ENCODE measurements around the gene TMEM129.

TMEM129 gene

DNA sequence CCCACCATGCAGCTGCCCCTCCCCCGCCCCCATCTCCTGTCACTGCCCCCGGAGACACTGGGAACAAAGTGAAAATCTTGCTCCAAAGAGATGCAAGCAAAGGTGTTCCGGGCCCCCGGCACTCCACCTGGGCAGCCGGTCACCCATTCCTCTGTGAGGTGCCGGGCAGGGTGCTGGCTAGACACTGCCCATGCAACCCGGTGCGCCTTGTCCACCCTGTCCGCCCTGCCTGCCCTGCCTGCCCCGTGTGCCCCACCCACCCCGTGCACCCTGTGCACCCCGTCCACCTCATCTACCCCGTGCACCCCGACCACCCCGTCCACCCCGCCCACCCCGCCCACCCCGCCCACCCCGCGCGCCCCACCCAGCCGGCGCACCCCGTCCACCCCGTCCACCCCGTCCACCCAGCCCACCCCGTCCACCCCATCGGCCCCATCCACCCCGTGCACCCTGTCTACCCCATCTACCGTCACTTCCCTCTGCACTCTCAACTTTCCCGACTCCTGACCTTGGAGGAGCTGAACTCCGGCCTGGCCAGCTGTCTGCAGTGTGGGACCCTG, 40.1 kb upstream of the TMEM129 start:
- Mint-ChIP-seq H3K4me1 (ENCODE audit: low read depth) (no peaks in the 10 kb centered on the region), H3K27me3 (no peaks in the 10 kb centered on the region), H3K9me3 (ENCODE audit: low read depth) (no peaks in the 10 kb centered on the region), H3K27ac (no peak overlapping the region), H3K36me3 (no peaks in the 10 kb centered on the region), H3K4me3 (no peak overlapping the region)

DNA sequence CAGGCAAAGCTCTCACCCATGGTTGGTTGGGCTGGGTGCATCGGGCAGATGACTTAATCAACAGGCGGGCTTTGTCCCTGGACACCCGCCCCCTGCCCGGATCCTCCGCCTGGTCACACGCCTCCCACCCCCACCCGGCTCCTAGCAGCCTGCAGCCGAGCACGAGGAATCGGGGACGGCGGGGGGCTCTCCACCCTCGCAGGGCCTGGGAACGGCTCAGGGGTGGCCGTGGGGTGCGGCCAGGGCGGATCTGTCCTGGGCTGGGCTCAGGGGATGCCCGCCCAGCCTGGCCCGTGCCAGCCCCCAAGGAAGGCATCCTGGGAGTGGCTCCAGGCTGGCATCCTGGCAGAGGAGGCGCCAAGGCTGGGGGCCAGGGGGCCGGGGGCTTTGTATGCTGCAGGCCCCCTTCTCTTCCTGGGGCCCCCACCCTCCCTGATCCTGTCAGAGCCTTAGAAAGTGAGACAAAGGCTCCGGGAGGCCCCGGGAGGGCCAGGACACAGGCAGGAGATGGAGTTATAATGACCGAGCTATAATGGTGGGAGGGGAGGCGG, 39.5 kb upstream of the TMEM129 start:
- H3K4me1 Mint-ChIP-seq (ENCODE audit: low read depth) = no peaks in the 10 kb centered on the region
- H3K27me3 Mint-ChIP-seq = no peaks in the 10 kb centered on the region
- H3K4me3 Mint-ChIP-seq = no peak overlapping the region
- no peak overlapping the region for H3K27ac Mint-ChIP-seq
- no peaks in the 10 kb centered on the region for H3K9me3 Mint-ChIP-seq (ENCODE audit: low read depth)
- H3K36me3 Mint-ChIP-seq = no peaks in the 10 kb centered on the region

DNA sequence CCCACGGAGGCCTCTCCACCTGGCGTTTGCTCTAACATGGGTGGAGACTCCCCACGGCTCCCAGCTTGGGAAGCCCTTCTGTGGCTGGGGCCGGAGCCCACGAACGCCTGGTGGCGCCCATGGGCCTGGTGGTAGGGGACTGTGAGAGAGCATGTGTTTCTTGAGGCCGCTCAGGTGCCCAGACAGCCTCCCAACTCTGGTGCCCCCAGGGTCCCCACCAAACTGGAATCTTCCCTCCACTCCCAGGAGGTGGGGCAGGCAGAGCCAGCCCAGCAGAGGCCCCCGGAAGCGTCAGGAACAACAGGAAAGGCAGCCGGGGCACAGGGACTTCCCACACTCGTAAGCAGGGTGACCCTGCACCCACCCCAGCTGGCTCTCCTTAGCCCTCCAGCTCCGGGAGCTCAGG, 38.7 kb upstream of the TMEM129 start:
- H3K4me3 Mint-ChIP-seq = no peak overlapping the region
- H3K27me3 Mint-ChIP-seq = no peaks in the 10 kb centered on the region
- H3K36me3 Mint-ChIP-seq = no peaks in the 10 kb centered on the region
- H3K27ac Mint-ChIP-seq = no peak overlapping the region
- no peaks in the 10 kb centered on the region for H3K4me1 Mint-ChIP-seq (ENCODE audit: low read depth)
- H3K9me3 Mint-ChIP-seq (ENCODE audit: low read depth) = no peaks in the 10 kb centered on the region

DNA sequence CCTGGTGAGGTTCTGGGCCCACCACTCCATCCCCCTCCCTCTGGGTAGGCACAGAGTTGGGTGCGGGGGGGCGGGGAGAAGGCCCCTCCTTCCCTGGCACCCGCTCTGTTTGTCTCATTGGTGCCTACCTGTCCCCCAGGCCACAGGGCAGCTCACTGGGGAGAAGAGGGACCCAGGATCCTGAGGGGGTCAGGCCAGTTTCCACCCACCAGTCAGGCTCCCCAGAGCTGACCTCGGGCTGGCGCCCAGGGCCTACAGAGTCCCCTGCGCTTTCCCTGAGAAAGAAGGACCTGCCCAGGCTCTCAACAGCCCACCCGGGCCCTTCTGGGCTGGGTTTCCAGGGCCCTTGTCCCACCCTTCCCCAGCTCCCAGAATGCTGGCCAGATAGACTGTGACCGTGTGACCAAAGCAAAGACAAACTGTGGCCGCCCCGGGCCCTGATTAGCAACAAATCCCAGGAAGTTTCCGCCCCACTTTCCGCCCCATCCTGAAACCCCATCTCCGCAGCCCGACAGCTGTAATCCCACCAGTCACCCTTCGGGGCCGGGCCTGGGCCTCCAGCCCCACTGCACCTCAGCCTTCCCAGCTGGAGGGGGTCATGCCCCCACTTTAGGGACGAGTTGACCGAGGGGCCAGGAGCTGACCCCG, 38.2 kb upstream of the TMEM129 start:
- H3K36me3 Mint-ChIP-seq = no peaks in the 10 kb centered on the region
- no peaks in the 10 kb centered on the region for H3K4me1 Mint-ChIP-seq (ENCODE audit: low read depth)
- no peak overlapping the region for H3K4me3 Mint-ChIP-seq
- no peak overlapping the region for H3K27ac Mint-ChIP-seq
- no peaks in the 10 kb centered on the region for H3K27me3 Mint-ChIP-seq
- no peaks in the 10 kb centered on the region for H3K9me3 Mint-ChIP-seq (ENCODE audit: low read depth)

DNA sequence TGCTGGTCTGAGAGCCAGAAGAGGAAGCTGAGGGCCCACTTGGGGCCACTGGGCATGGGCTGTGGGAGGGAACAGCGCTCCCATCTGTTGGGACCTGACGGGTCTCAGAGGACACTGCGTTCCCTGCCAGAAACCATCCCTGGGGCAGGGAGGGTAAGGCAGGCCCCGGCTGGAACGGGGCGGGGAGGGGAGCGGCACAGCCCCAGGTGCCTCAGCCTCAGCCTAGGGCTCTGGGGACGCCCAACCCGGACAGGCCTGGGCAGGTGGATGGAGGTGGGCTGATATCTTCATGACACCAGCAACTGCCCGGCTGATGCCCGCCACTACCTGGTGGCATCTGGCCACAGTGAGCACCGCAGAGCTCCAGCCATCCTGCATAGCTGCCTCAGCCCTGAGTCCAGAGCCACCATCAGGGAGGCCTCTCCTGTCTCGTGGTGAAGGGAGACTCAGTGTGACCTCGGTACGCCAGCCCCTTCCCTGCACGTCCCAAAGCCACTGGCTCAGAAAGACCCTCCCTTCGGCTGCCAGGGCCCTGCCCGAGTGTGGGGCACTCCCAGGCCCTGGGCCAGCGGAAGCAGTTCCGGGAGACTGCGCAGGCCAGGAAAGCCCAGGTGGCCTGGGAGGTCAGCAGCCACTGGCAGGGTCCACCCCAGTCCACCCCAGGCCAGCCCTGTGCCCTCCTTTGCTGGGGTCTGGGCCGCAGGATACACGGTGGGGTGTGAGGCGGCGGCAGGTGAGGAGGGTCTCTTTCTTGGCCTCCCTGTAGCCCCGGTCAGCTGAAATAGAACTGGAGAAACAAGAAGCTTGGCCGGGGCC, 37.4 kb upstream of the TMEM129 start:
- H3K4me3 Mint-ChIP-seq = no peak overlapping the region
- H3K27me3 Mint-ChIP-seq = no peaks in the 10 kb centered on the region
- no peaks in the 10 kb centered on the region for H3K9me3 Mint-ChIP-seq (ENCODE audit: low read depth)
- no peaks in the 10 kb centered on the region for H3K4me1 Mint-ChIP-seq (ENCODE audit: low read depth)
- H3K27ac Mint-ChIP-seq = no peak overlapping the region
- no peaks in the 10 kb centered on the region for H3K36me3 Mint-ChIP-seq

DNA sequence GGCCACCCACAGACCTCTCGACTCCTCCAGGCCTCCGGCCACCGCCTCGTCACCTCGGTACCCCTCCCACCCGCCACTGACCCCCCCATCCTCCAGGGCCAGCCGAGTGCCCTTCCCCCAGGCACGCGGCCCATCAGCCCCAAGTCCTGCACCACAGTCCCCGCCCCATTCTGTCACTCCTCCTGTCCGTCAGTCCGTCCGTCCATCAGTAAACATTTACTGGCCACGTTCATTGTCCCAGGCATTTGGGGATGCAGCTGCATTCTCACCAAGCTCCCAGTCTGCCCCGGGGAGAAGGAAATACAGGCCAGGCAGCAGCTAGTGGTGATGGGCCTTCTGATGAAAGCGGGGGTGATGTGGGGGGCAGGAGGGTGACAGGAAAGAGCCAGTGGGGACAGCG, 36.7 kb upstream of the TMEM129 start:
- Mint-ChIP-seq H3K36me3 (no peaks in the 10 kb centered on the region), H3K9me3 (ENCODE audit: low read depth) (no peaks in the 10 kb centered on the region), H3K4me3 (no peak overlapping the region), H3K27me3 (no peaks in the 10 kb centered on the region), H3K4me1 (ENCODE audit: low read depth) (no peaks in the 10 kb centered on the region), H3K27ac (no peak overlapping the region)

DNA sequence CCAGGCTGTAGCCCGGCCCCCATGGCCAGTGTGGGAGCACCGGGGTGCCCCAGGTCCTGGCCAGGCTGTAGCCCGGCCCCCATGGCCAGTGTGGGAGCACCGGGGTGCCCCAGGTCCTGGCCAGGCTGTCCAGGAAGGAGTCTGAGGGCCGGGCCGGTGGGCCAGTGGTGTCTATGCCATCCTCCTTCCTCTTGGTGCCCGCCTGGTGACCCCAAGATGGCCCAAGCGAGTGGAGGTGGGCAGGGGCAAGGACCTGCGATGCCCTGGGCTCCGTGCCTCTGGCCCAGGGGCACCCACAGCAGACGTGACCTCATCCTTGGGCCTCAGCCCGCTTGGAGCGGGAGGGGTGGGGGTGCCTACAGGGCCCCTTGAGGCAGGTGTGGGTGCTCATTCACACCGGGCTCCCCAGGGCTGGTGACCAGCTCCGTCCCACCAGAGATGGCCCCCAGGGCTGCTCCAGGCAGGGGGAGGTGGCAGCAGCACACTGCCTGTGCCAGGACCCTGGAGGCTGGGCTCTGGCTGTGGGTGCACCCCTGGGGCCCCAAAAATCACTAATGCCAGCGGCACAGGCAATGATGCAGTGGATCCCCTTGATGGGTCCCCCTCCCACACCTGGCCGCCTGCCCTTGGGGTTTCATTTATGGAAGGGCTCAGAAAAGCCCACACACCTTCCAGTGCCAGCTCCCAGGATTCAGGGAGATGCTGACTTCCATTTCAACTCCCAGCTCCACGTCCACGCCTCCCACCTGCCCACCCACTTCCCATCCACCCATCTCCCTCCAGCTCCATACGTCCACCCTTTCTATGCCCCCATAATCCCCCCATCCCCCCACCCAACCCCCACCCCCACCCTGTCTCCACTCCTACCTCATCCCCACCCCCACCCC, 36.0 kb upstream of the TMEM129 start:
- Mint-ChIP-seq H3K27me3 (no peaks in the 10 kb centered on the region), H3K36me3 (no peaks in the 10 kb centered on the region), H3K4me1 (ENCODE audit: low read depth) (no peaks in the 10 kb centered on the region), H3K4me3 (no peak overlapping the region), H3K9me3 (ENCODE audit: low read depth) (no peaks in the 10 kb centered on the region), H3K27ac (no peak overlapping the region)

DNA sequence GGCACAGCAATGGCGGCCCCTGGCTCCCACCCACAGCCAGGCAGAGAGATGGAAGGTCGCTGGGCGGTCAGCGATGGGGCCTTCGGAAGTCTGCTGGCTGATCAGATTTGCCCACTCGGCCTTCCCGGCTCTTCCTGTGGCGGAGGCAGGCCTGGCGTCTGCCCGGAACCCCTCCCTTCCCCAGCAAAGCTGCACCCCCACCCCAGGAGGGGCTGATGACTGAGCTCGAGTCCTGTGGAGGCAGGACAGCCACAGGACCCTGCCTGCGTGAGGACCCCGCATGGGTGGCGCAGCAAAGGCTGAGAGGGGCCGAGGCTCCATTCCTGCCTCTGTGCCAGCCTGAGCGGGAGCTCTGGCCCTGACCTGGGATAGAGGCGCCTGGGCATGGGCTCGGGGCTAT, 35.0 kb upstream of the TMEM129 start:
- Mint-ChIP-seq H3K4me1 (ENCODE audit: low read depth) (no peaks in the 10 kb centered on the region), H3K4me3 (no peak overlapping the region), H3K36me3 (no peaks in the 10 kb centered on the region), H3K27ac (no peak overlapping the region), H3K9me3 (ENCODE audit: low read depth) (no peaks in the 10 kb centered on the region), H3K27me3 (no peaks in the 10 kb centered on the region)

DNA sequence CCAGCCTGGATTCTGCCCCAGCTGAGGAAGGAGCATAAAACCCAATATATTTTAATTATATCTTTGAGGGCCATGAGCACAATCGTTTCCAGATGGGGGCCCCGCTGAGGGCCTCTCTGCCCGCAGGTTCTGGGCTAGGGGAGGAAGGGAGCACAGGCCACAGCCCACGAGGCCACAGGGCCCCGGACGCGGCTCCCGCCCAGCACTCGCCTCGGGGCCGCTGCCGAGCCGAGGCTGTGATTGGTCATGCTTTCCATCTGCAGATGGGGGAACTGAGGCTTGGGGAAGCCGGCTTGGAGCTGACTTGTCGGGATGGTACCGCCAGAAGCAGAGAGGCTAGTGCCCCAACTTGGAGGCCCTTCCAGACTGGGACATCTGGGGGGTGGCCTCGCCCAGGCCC, 34.2 kb upstream of the TMEM129 start:
- Mint-ChIP-seq H3K27ac (no peak overlapping the region), H3K36me3 (no peaks in the 10 kb centered on the region), H3K9me3 (ENCODE audit: low read depth) (no peaks in the 10 kb centered on the region), H3K4me3 (no peak overlapping the region), H3K27me3 (no peaks in the 10 kb centered on the region), H3K4me1 (ENCODE audit: low read depth) (no peaks in the 10 kb centered on the region)

DNA sequence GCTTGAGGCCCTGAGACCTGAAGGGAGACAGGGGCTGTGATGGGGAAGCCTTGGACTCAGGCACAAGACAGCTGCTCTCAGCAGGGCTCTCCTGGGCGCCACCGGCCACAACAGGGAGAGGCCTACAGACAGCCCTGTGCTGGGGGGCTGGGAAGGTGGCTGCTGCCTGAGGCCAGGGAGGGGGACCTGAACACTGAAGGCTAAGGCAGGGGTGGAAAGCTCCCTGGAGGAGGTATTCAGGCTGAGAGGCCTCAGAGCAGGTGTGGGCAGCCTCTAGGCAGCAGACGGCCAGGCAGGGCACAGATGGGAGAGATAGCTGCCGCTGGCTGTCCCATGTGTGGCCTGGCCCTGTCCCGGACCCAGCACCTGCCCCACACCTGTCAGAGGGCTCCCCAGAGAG, 33.2 kb upstream of the TMEM129 start:
- no peaks in the 10 kb centered on the region for H3K4me1 Mint-ChIP-seq (ENCODE audit: low read depth)
- no peak overlapping the region for H3K27ac Mint-ChIP-seq
- H3K9me3 Mint-ChIP-seq (ENCODE audit: low read depth) = no peaks in the 10 kb centered on the region
- H3K27me3 Mint-ChIP-seq = no peaks in the 10 kb centered on the region
- H3K4me3 Mint-ChIP-seq = no peak overlapping the region
- H3K36me3 Mint-ChIP-seq = no peaks in the 10 kb centered on the region

DNA sequence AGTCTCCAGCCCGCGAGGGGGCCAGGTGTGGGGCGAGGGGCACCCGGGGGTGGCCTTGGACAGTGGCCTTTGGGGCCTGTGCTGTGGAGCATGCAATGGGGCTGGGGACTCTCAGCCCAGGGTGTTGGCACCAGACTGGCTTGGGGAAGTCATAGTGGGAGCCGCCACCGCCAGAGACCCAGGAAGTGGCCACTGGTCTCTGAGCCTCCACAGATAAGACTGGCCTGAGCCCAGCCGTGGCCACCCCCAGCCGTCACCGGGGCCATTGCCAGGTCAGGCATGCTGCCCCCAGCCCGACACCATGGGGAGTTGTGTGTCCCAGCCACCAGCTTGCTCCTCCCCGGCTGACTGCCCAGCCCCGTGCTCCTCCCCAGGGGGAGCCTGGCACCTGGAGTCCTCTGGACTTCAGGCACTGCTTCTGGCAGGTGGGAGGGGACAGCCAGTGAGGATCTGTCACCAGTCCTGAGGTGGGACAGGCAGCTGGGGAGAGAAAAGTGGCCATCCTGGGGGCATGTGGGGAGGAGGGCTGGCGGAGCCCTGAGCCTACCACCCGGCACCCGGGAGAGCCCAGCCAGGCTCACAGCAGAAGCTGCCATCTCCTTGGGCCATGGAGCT, 32.7 kb upstream of the TMEM129 start:
- H3K4me3 Mint-ChIP-seq = no peak overlapping the region
- H3K27me3 Mint-ChIP-seq = no peaks in the 10 kb centered on the region
- H3K9me3 Mint-ChIP-seq (ENCODE audit: low read depth) = no peaks in the 10 kb centered on the region
- H3K4me1 Mint-ChIP-seq (ENCODE audit: low read depth) = no peaks in the 10 kb centered on the region
- H3K36me3 Mint-ChIP-seq = no peaks in the 10 kb centered on the region
- no peak overlapping the region for H3K27ac Mint-ChIP-seq

DNA sequence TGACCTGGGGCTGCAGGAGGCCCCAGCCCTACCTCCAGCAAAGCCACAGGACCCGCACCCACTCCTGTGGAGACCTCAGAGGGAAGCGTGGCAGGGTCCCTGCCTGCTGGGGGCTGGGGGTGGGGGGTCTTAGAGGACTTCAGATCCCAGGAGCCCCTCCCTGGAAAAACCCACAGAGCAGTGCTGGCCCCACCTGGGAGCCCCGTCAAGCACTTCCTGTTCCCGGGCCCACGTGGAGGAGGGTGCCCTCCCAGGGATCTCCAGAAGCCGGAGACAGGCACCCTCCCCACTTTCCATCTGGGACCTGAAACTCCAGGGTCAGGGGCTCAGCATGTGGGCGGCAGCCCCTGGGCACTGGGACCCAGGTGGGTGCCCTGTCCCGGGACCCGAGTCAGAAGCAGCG, 32.2 kb upstream of the TMEM129 start:
- H3K4me1 Mint-ChIP-seq (ENCODE audit: low read depth) = no peaks in the 10 kb centered on the region
- H3K4me3 Mint-ChIP-seq = no peak overlapping the region
- H3K9me3 Mint-ChIP-seq (ENCODE audit: low read depth) = no peaks in the 10 kb centered on the region
- no peaks in the 10 kb centered on the region for H3K36me3 Mint-ChIP-seq
- H3K27ac Mint-ChIP-seq = no peak overlapping the region
- H3K27me3 Mint-ChIP-seq = no peaks in the 10 kb centered on the region

DNA sequence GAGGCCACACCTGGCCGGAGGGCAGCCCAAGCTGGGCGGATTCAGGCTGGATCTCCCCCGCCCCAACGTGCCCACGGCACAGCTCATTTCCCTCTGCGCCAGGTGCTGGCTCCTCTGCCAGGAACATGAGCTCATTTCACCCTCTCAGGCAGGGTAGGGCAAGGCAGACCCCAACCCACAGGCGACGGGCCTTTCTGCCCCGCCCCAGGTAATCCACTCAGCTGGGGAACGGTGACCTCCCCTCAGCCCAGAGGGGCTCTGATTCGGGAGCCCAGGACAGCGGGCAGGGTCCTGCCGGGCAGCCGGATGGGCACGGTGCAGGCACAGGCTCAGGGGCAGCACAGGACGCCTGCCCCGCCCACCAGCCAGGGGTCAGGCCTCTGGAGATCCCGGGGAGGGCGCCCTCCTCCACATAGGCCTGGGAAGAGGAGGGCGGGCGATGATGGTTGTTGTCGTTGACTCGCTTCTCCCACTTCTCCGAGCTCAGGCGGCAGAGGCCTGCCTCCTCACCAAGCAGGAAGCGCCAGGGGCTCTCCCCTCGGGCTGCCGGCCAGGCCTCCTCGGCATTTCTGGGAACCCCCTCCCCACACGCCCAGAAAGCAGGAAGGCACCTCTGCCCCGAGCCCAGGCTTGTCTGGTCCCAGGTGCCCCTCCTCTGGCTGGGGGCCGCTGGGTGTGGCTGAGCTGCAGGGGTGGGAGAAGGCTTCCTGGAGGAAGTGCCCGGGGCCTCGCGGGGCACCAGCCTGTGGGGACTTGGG, 31.3 kb upstream of the TMEM129 start:
- Mint-ChIP-seq H3K4me1 (ENCODE audit: low read depth) (no peaks in the 10 kb centered on the region), H3K27me3 (no peaks in the 10 kb centered on the region), H3K9me3 (ENCODE audit: low read depth) (no peaks in the 10 kb centered on the region), H3K4me3 (no peak overlapping the region), H3K36me3 (no peaks in the 10 kb centered on the region), H3K27ac (no peak overlapping the region)

DNA sequence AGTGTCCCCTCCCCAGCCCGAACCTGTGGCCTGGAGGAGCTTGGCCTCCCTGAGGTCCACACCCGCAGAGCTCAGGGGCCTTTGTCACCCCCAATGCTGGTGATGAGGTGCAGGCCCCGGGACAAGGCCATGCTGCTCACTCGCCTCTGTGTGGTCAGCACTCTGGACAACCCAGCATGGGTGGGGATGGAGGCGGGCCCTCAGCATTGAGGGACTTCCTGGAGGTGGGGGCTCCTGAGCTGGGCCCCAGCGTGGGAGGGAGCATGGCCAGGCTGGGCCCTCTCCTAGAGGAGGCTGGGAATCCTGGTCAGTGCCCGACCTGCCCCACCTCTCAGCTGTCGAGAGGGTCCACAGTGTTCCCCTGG, 30.8 kb upstream of the TMEM129 start:
- H3K36me3 Mint-ChIP-seq = no peaks in the 10 kb centered on the region
- H3K9me3 Mint-ChIP-seq (ENCODE audit: low read depth) = no peaks in the 10 kb centered on the region
- H3K27ac Mint-ChIP-seq = no peak overlapping the region
- no peaks in the 10 kb centered on the region for H3K27me3 Mint-ChIP-seq
- H3K4me1 Mint-ChIP-seq (ENCODE audit: low read depth) = no peaks in the 10 kb centered on the region
- no peak overlapping the region for H3K4me3 Mint-ChIP-seq

Data from activated naive CD8-positive, alpha-beta T cell (primary cell).